IPS DF 4.7 (cell line): ENCODE measurements around the gene GULP1.

Source experiments
- DNase-seq: peaks from one replicate; pipeline ENCODE4 v3.0.0-alpha.2; 2013; ENCODE audit warnings: low spot score; ENCODE audit errors: extremely low read depth

GULP1 gene

DNA sequence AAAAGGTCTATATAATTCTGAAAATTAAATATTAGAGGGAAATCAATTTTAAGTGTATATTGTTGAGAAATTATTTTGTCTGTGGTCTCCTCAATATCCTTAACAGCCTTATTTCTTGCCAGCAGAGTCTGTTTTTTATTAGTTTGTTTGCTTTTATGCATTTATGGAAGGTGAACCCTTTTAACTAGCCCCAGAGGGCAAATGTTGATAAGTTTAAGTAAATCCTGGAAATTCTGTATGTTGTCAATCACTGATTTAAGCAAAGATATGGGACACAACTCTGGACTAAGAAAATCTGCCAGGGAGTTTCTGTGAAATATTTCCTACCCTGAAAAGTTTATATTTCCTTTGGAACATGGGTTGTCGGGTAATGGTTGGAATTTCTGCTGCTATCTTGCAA, 343.0 kb downstream of the GULP1 start:
- DNase-seq = no peak
